ENCODE data around the gene SDHAF1.

DNA sequence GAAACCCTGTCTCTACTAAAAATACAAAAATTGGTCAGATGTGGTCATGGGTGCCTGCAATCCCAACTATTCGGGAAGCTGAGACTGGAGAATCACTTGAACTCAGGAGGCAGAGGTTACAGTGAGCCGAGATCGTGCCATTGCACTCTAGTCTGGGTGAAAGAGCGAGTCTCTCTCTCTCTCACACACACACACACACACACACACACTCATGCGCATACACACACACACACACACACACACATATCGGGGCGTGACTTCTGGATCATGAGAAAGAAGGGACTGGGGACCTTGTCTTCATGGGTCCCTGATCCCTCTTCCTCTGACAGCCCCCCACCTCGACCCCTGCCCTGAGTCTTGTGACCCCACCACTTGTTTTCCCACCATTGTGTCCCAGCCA lies 11.8 kb upstream of the SDHAF1 start:
- TF ChIP-seq, protein P1, sequence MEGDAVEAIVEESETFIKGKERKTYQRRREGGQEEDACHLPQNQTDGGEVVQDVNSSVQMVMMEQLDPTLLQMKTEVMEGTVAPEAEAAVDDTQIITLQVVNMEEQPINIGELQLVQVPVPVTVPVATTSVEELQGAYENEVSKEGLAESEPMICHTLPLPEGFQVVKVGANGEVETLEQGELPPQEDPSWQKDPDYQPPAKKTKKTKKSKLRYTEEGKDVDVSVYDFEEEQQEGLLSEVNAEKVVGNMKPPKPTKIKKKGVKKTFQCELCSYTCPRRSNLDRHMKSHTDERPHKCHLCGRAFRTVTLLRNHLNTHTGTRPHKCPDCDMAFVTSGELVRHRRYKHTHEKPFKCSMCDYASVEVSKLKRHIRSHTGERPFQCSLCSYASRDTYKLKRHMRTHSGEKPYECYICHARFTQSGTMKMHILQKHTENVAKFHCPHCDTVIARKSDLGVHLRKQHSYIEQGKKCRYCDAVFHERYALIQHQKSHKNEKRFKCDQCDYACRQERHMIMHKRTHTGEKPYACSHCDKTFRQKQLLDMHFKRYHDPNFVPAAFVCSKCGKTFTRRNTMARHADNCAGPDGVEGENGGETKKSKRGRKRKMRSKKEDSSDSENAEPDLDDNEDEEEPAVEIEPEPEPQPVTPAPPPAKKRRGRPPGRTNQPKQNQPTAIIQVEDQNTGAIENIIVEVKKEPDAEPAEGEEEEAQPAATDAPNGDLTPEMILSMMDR (IDR thresholded peaks at IDR 0.05): no peak
- TF ChIP-seq POLR2AphosphoS5 (IDR thresholded peaks at IDR 0.05) (no peak), EP300 (IDR thresholded peaks at IDR 0.05) (no peak)
